T47D (cell line): Measurements from ENCODE around the gene SLC6A13.

Experiments
- DNase-seq, 2 experiments: peaks; one replicate each; pipeline versions ENCODE4 v3.0.0 to v3.0.0-alpha.2; 2011 to 2012; ENCODE audit warnings: low read depth in 1 of 2, low spot score in 1 of 2
- JUND ChIP-seq: IDR thresholded peaks from 2 replicates; pipeline ENCODE4 v1.6.1; 2012; ENCODE audit warnings: low read depth
- in situ Hi-C: cut with HindIII; loops from 2 replicates; pipeline ENCODE4 v1.10.0; 2016; ENCODE audit warnings: low sequenced_read_pairs, low pct_unique_long_range_greater_than_20kb

Gene SLC6A13

GRCh38 chr12:204261-204678 lies 58.4 kb downstream of the SLC6A13 start:
- no peak for TF ChIP-seq JUND
- no peak for DNase-seq
- in situ Hi-C loops, result no loop called here

GRCh38 chr12:203462-204260 lies 59.0 kb downstream of the SLC6A13 start:
- no peak for TF ChIP-seq JUND
- DNase-seq, result no peak
- in situ Hi-C loops, result no loop called here

- TF ChIP-seq JUND, result no peak
- in situ Hi-C loops, result no loop called here
- no peak for DNase-seq
These were observed 59.6 kb downstream of the SLC6A13 start for GRCh38 chr12:203074-203461.

- in situ Hi-C loops, result no loop called here
- DNase-seq, result peak; percentile 78 to 90
- no peak for TF ChIP-seq JUND
These were observed 60.4 kb downstream of the SLC6A13 start for GRCh38 chr12:202081-202731.

GRCh38 chr12:201361-201760 lies 61.3 kb downstream of the SLC6A13 start:
- in situ Hi-C loops, result no loop called here
- DNase-seq, result no peak
- no peak for TF ChIP-seq JUND

- no peak for TF ChIP-seq JUND
- no peak for DNase-seq
These were observed 63.9 kb downstream of the SLC6A13 start for GRCh38 chr12:198705-199104.

GRCh38 chr12:197911-198695 lies 64.5 kb downstream of the SLC6A13 start:
- TF ChIP-seq JUND, result no peak
- no peak for DNase-seq
- in situ Hi-C loops, result no loop called here

More at GRCh38 chr12:198705-199104, 63.9 kb downstream of the SLC6A13 start:
- in situ Hi-C loops, result no loop called here

GRCh38 chr12:197347-197746 lies 65.3 kb downstream of the SLC6A13 start:
- no peak for TF ChIP-seq JUND
- DNase-seq, result no peak
- in situ Hi-C loops, result no loop called here

GRCh38 chr12:196436-196835 lies 66.2 kb downstream of the SLC6A13 start:
- in situ Hi-C loops, result no loop called here

GRCh38 chr12:195951-196350 lies 66.7 kb downstream of the SLC6A13 start:
- DNase-seq, result no peak
- in situ Hi-C loops, result no loop called here
- TF ChIP-seq JUND, result no peak

More at GRCh38 chr12:196436-196835, 66.2 kb downstream of the SLC6A13 start:
- no peak for DNase-seq
- TF ChIP-seq JUND, result no peak

GRCh38 chr12:195156-195555 lies 67.5 kb downstream of the SLC6A13 start:
- DNase-seq, result no peak
- in situ Hi-C loops, result no loop called here
- TF ChIP-seq JUND, result no peak

GRCh38 chr12:194276-194675 lies 68.4 kb downstream of the SLC6A13 start:
- in situ Hi-C loops, result no loop called here
- no peak for DNase-seq
- no peak for TF ChIP-seq JUND

GRCh38 chr12:193261-193660 lies 69.4 kb downstream of the SLC6A13 start:
- DNase-seq, result no peak
- TF ChIP-seq JUND, result no peak
- in situ Hi-C loops, result no loop called here
